PC-9 (cell line): ENCODE results near the gene DDAH1. TPM values are rescaled to one million over a fixed set of nuclear protein-coding genes. Genes with fewer than 3 reads are reported as not detected.

Experiments used
- BruUV-seq: library from RNA; stranded (reverse); fragments of 400-500 nt; replicated peaks from 2 replicates; lab custom pipeline; 2021; lab: Mats Ljungman, UMichigan
- CTCF ChIA-PET: fragments of 300-600 bp; sonication (Branson Sonifier 250); formaldehyde crosslinking; loops from one replicate; lab custom pipeline; 2022; ENCODE audit warnings: antibody characterized with exemption; lab: Charles Lee
- POLR2A ChIA-PET: fragments of 300-600 bp; sonication (Branson Sonifier 250); formaldehyde crosslinking; loops from one replicate; lab custom pipeline; 2022; ENCODE audit warnings: antibody characterized with exemption; ENCODE audit not compliant: unreplicated experiment; lab: Charles Lee
- DNase-seq, 2 experiments: peaks; one replicate each; pipeline versions ENCODE4 v3.0.0 to v3.0.0-alpha.2; 2015 to 2022; ENCODE audit warnings: mixed read lengths in 1 of 2
- H2AFZ ChIP-seq: fragments of 200-600 bp; sonication (generic); 2 replicates; pipeline ENCODE4 v1.8.1; 2017; ENCODE audit warnings: antibody characterized with exemption
- H3F3A ChIP-seq: fragments of 200-600 bp; sonication (generic); 2 replicates; pipeline ENCODE4 v1.8.1; 2017; ENCODE audit warnings: antibody characterized with exemption, mild to moderate bottlenecking, low read depth; ENCODE audit not compliant: insufficient read depth
- H3K27ac ChIP-seq: fragments of 200-600 bp; sonication (generic); 2 replicates; pipeline ENCODE4 v1.6.1; 2016; ENCODE audit warnings: mixed run types
- H3K27me3 ChIP-seq: fragments of 200-600 bp; sonication (generic); 2 replicates; pipeline ENCODE4 v1.6.1; 2016; ENCODE audit warnings: low read depth, mixed run types; ENCODE audit not compliant: insufficient read depth
- H3K36me3 ChIP-seq: fragments of 200-600 bp; sonication (generic); 2 replicates; pipeline ENCODE4 v1.6.1; 2016; ENCODE audit warnings: low read depth, mixed run types
- H3K4me1 ChIP-seq: fragments of 200-600 bp; sonication (generic); replicated peaks from 2 replicates; pipeline ENCODE4 v1.6.1; 2016; ENCODE audit warnings: mixed run types; ENCODE audit not compliant: insufficient read depth
- H3K4me2 ChIP-seq: fragments of 200-600 bp; sonication (generic); 2 replicates; pipeline ENCODE4 v1.6.1; 2017; ENCODE audit warnings: mixed run types
- H3K4me3 ChIP-seq: fragments of 200-600 bp; sonication (generic); 2 replicates; pipeline ENCODE4 v1.6.1; 2016; ENCODE audit warnings: mixed run types
- H3K79me2 ChIP-seq: fragments of 200-600 bp; sonication (generic); 2 replicates; pipeline ENCODE4 v1.6.1; 2017; ENCODE audit warnings: low read depth, mixed run types
- H3K9me2 ChIP-seq: fragments of 200-600 bp; sonication (generic); 2 replicates; pipeline ENCODE4 v1.8.1; 2017; ENCODE audit warnings: mild to moderate bottlenecking; ENCODE audit not compliant: insufficient read depth
- H3K9me3 ChIP-seq: fragments of 200-600 bp; sonication (generic); 2 replicates; pipeline ENCODE4 v1.8.1; 2016; ENCODE audit warnings: low read depth; ENCODE audit not compliant: insufficient read depth
- H4K20me1 ChIP-seq: fragments of 200-600 bp; sonication (generic); 2 replicates; pipeline ENCODE4 v1.8.1; 2017; ENCODE audit not compliant: insufficient read depth
- CTCF ChIP-seq: fragments of 200-600 bp; sonication (generic); conservative IDR thresholded peaks from 2 replicates; pipeline ENCODE4 v1.6.1; 2017; ENCODE audit warnings: mixed run types, antibody characterized with exemption, mild to moderate bottlenecking, moderate library complexity
- EZH2 ChIP-seq: fragments of 200-600 bp; sonication (generic); IDR thresholded peaks from 2 replicates; pipeline ENCODE4 v1.8.0; 2017; ENCODE audit warnings: antibody characterized with exemption, low read depth
- intact Hi-C: fragments of 100-400 bp; cut with micrococcal nuclease; formaldehyde crosslinking; loops from one replicate; pipeline ENCODE4 v1.10.0; 2022; ENCODE audit not compliant: unreplicated experiment
- total RNA-seq: library from RNA; stranded (reverse); gene quantifications from 2 replicates; pipeline ENCODE4 v1.2.3, GENCODE V29; 2021

The DDAH1 gene
- total RNA-seq, 1 experiment from 2014 or later, result 31.9 TPM

GRCh38 chr1:85368073-85368770 lies 96.7 kb downstream of the DDAH1 start:
- H3K27ac ChIP-seq, result no peak overlapping the region
- POLR2A ChIA-PET, result no interaction called here
- H3K79me2 ChIP-seq, result 0 out of 2 replicates have a peak, but pooled peaks cover 10% of the 10 kb centered on the region
- 0 out of 2 replicates have a peak, but pooled peaks cover 5% of the 10 kb centered on the region for H3K4me1 ChIP-seq
- no peak for DNase-seq
- H3F3A ChIP-seq, result no peaks in the 10 kb centered on the region
- H3K36me3 ChIP-seq, result no peaks in the 10 kb centered on the region
- intact Hi-C loops, result no loop called here
- H3K27me3 ChIP-seq, result no peaks in the 10 kb centered on the region
- no peak overlapping the region for H3K4me2 ChIP-seq
- no peak overlapping the region for H3K4me3 ChIP-seq
- no TSS peak for BruUV-seq
- TF ChIP-seq CTCF (no peak), EZH2 (no peak)
- CTCF ChIA-PET, result no interaction called here
- H4K20me1 ChIP-seq, result no peaks in the 10 kb centered on the region
- H3K9me3 ChIP-seq, result no peaks in the 10 kb centered on the region
- no peaks in the 10 kb centered on the region for H3K9me2 ChIP-seq
- H2AFZ ChIP-seq, result no peak overlapping the region

DNA sequence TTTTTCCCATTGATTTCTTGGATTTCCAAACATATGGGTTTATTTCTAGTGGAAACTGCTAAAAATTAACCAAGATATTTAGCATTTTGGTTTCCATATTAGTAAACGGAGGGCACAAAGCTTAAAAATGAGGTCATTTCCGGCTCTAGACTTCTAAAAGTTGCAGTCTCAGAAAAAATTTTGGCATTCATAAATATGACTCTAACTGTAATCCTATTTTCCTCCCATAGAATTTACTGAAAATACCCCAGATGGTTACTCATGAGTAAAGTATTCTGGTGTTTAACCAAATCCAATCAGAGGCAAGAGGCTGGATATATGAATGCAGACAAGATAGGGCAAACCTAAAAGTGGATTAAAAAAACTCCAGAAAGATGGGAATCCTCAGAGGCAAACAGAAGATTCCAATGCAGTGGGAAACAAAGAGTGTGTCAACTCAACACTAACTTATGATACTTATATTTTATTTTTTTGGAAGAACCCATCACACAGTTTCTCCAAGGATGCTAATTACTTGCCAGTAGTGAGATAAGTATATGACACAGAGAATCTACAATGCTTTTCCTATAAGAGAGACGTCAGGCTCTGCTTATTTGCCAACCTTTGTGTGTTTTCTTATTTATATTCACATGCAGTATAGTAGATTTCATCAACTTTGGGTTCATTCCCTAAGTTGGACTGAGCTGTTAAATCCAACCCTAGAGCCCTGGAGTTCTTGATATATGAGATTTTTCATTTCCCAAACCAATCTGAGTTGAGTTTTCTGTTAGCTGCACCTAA lies 98.4 kb downstream of the DDAH1 start:
- Histone ChIP-seq H3K27ac (no peak overlapping the region), H3F3A (no peaks in the 10 kb centered on the region), H3K9me3 (no peaks in the 10 kb centered on the region), H3K4me1 (0 out of 2 replicates have a peak, but pooled peaks cover 5% of the 10 kb centered on the region), H3K4me2 (no peak overlapping the region), H3K9me2 (no peaks in the 10 kb centered on the region), H2AFZ (no peak overlapping the region), H3K79me2 (peaks cover 6% of the 10 kb centered on the region; the same call in 1 of the 2 replicates), H3K4me3 (no peak overlapping the region), H3K27me3 (no peaks in the 10 kb centered on the region), H4K20me1 (no peaks in the 10 kb centered on the region), H3K36me3 (no peaks in the 10 kb centered on the region)
- TF ChIP-seq EZH2 (no peak), CTCF (no peak)
- POLR2A ChIA-PET, result no interaction called here
- no peak for DNase-seq
- intact Hi-C loops, result no loop called here
- BruUV-seq, result no TSS peak
- CTCF ChIA-PET, result no interaction called here

DNA sequence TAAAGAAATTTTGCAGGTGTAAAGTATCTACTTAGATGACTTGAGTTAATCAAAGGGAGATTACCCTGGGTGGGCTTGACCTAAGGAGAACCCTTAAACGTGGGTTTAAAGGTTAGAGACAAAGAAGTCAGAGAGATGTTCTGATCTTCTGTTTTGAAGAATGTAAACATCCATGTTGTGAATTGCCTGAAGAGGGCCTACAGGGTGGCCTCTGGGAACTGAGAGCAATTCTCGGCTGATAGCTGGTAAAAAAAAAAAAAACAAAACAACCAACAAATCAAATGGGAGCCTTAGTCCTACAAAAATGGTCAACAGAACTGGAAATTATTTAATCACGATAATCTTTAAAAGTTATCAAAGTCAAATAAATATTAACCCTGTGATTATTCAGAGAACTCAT lies 99.1 kb downstream of the DDAH1 start:
- H3K27ac ChIP-seq, result no peak overlapping the region
- H4K20me1 ChIP-seq, result no peaks in the 10 kb centered on the region
- no peak for TF ChIP-seq EZH2
- TF ChIP-seq CTCF, result no peak
- no peak overlapping the region for H3K4me2 ChIP-seq
- H3K9me3 ChIP-seq, result no peaks in the 10 kb centered on the region
- peaks cover 6% of the 10 kb centered on the region; the same call in 1 of the 2 replicates for H3K79me2 ChIP-seq
- intact Hi-C loops, result no loop called here
- no peaks in the 10 kb centered on the region for H3F3A ChIP-seq
- H3K36me3 ChIP-seq, result no peaks in the 10 kb centered on the region
- H3K4me1 ChIP-seq, result 0 out of 2 replicates have a peak, but pooled peaks cover under 1% of the 10 kb centered on the region
- no peak for DNase-seq
- ChIA-PET POLR2A (no interaction called here), CTCF (no interaction called here)
- no TSS peak for BruUV-seq
- H3K4me3 ChIP-seq, result no peak overlapping the region
- H3K9me2 ChIP-seq, result no peaks in the 10 kb centered on the region
- H2AFZ ChIP-seq, result no peak overlapping the region
- H3K27me3 ChIP-seq, result no peaks in the 10 kb centered on the region
